ENCODE measurements around the gene FAM90A1. TPM values are rescaled to one million over a fixed set of nuclear protein-coding genes. Genes with fewer than 3 reads are reported as not detected.
"Not testable (repeated sequence)": the region's sequence is repeated elsewhere in the genome, so short reads cannot be mapped to it uniquely, and the experiment has no call there.

FAM90A1 gene
- total RNA-seq, 2 donors from 2014 or later: 0.18 to 0.68 TPM

- DNase-seq (ENCODE audit: low spot score); H3K27me3 ChIP-seq (replicated peaks; ENCODE audit: insufficient read depth); H3K27ac ChIP-seq; H3K36me3 ChIP-seq; intact Hi-C loops (cut with DNase I); H3K4me1 ChIP-seq (replicated peaks); H3K4me3 ChIP-seq; H3K9me3 ChIP-seq: not testable (repeated sequence)
- 86% methylated on average over 26 of the region's 26 CpGs for WGBS
Observed at GRCh38 chr12:8218711-8219382, 8.6 kb downstream of the FAM90A1 start.

- 96% methylated on average over 1 of the region's 1 CpG for WGBS
- H3K27me3 ChIP-seq (replicated peaks; ENCODE audit: insufficient read depth); H3K4me1 ChIP-seq (replicated peaks); intact Hi-C loops (cut with DNase I); H3K27ac ChIP-seq; DNase-seq (ENCODE audit: low spot score); H3K4me3 ChIP-seq; H3K9me3 ChIP-seq; H3K36me3 ChIP-seq: not testable (repeated sequence)
Observed at GRCh38 chr12:8197685-8198308, 29.6 kb downstream of the FAM90A1 start.

- H3K4me3 ChIP-seq; H3K27me3 ChIP-seq (replicated peaks; ENCODE audit: insufficient read depth); H3K36me3 ChIP-seq; DNase-seq (ENCODE audit: low spot score); H3K27ac ChIP-seq; H3K9me3 ChIP-seq; H3K4me1 ChIP-seq (replicated peaks); intact Hi-C loops (cut with DNase I): not testable (repeated sequence)
- 86% methylated on average over 2 of the region's 2 CpGs for WGBS
Observed at GRCh38 chr12:8188088-8188487, 39.3 kb downstream of the FAM90A1 start.

GRCh38 chr12:8184206-8184605, 43.2 kb downstream of the FAM90A1 start:
- H3K27me3 ChIP-seq (replicated peaks; ENCODE audit: insufficient read depth); DNase-seq (ENCODE audit: low spot score); H3K4me1 ChIP-seq (replicated peaks); H3K36me3 ChIP-seq; intact Hi-C loops (cut with DNase I); H3K4me3 ChIP-seq; H3K27ac ChIP-seq; H3K9me3 ChIP-seq: not testable (repeated sequence)
- no CpG with 5 or more reads among the region's 28 CpGs for WGBS

GRCh38 chr12:8183346-8183745, 44.1 kb downstream of the FAM90A1 start:
- DNase-seq (ENCODE audit: low spot score); H3K36me3 ChIP-seq; intact Hi-C loops (cut with DNase I); H3K4me3 ChIP-seq; H3K9me3 ChIP-seq; H3K27me3 ChIP-seq (replicated peaks; ENCODE audit: insufficient read depth); H3K4me1 ChIP-seq (replicated peaks); H3K27ac ChIP-seq: not testable (repeated sequence)
- WGBS: 98% methylated on average over 23 of the region's 23 CpGs

GRCh38 chr12:8182923-8183322, 44.5 kb downstream of the FAM90A1 start:
- DNase-seq (ENCODE audit: low spot score); H3K36me3 ChIP-seq; H3K9me3 ChIP-seq; H3K4me1 ChIP-seq (replicated peaks); H3K27ac ChIP-seq; intact Hi-C loops (cut with DNase I); H3K27me3 ChIP-seq (replicated peaks; ENCODE audit: insufficient read depth); H3K4me3 ChIP-seq: not testable (repeated sequence)
- WGBS: over 99% methylated on average over 7 of the region's 7 CpGs

- DNase-seq (ENCODE audit: low spot score); H3K27ac ChIP-seq; H3K27me3 ChIP-seq (replicated peaks; ENCODE audit: insufficient read depth); intact Hi-C loops (cut with DNase I); H3K4me1 ChIP-seq (replicated peaks); H3K36me3 ChIP-seq; H3K4me3 ChIP-seq; H3K9me3 ChIP-seq: not testable (repeated sequence)
Observed at GRCh38 chr12:8181271-8181670, 46.1 kb downstream of the FAM90A1 start.

- WGBS: 0% methylated on average over 29 of the region's 43 CpGs
- H3K9me3 ChIP-seq; intact Hi-C loops (cut with DNase I); H3K36me3 ChIP-seq; H3K27me3 ChIP-seq (replicated peaks; ENCODE audit: insufficient read depth); H3K4me1 ChIP-seq (replicated peaks): not testable (repeated sequence)
- DNase-seq (ENCODE audit: low spot score): peak; percentile 60
- peak; percentile 68 for TF ChIP-seq POLR2AphosphoS5 (IDR thresholded peaks at IDR 0.05)
- TF ChIP-seq CTCF (IDR thresholded peaks at IDR 0.05): peak; percentile 43 to 82 (median 68)
- Histone ChIP-seq H3K4me3 (peak overlapping the region; percentile 65 to 74), H3K27ac (peak overlapping the region; percentile 79 to 83)
Observed at GRCh38 chr12:8179989-8180585, 47.3 kb downstream of the FAM90A1 start.

GRCh38 chr12:8172911-8173310, 54.5 kb downstream of the FAM90A1 start:
- H3K4me3 ChIP-seq; intact Hi-C loops (cut with DNase I); H3K36me3 ChIP-seq; H3K4me1 ChIP-seq (replicated peaks); H3K27ac ChIP-seq; H3K27me3 ChIP-seq (replicated peaks; ENCODE audit: insufficient read depth); DNase-seq (ENCODE audit: low spot score); H3K9me3 ChIP-seq: not testable (repeated sequence)
- WGBS: 97% methylated on average over 2 of the region's 2 CpGs
